MM.1S (cell line): ENCODE measurements around the gene GSN.

Source experiments
- DNase-seq: peaks from one replicate; pipeline ENCODE4 v3.0.0-alpha.2; 2015
- H2AFZ ChIP-seq: fragments of 300-600 bp; sonication (generic); 2 replicates; pipeline ENCODE4 v1.6.0; 2016; ENCODE audit warnings: antibody characterized with exemption, low read length
- H3F3A ChIP-seq: fragments of 300-600 bp; sonication (generic); 2 replicates; pipeline ENCODE4 v1.6.1; 2016; ENCODE audit warnings: mild to moderate bottlenecking, antibody characterized with exemption, low read length, moderate library complexity, mixed read lengths; ENCODE audit not compliant: insufficient read depth
- H3K27ac ChIP-seq: fragments of 300-600 bp; sonication (generic); 2 replicates; pipeline ENCODE4 v1.5.1; 2016; ENCODE audit warnings: mild to moderate bottlenecking, low read length
- H3K27me3 ChIP-seq: fragments of 300-600 bp; sonication (generic); replicated peaks from 2 replicates; pipeline ENCODE4 v1.6.0; 2016; ENCODE audit warnings: low read length; ENCODE audit not compliant: insufficient read depth
- H3K36me3 ChIP-seq: fragments of 300-600 bp; sonication (generic); replicated peaks from 2 replicates; pipeline ENCODE4 v1.6.1; 2016; ENCODE audit warnings: mild to moderate bottlenecking, low read length, mixed read lengths; ENCODE audit not compliant: insufficient read depth
- H3K4me1 ChIP-seq: fragments of 300-600 bp; sonication (generic); 2 replicates; pipeline ENCODE4 v1.6.1; 2016; ENCODE audit warnings: low read length, mixed read lengths
- H3K4me2 ChIP-seq: fragments of 300-600 bp; sonication (generic); 2 replicates; pipeline ENCODE4 v1.6.0; 2016; ENCODE audit warnings: low read depth, low read length
- H3K4me3 ChIP-seq: fragments of 300-600 bp; sonication (generic); 2 replicates; pipeline ENCODE4 v1.5.1; 2016; ENCODE audit warnings: low read length, mixed read lengths
- H3K79me2 ChIP-seq: fragments of 300-600 bp; sonication (generic); 2 replicates; pipeline ENCODE4 v1.6.1; 2016; ENCODE audit warnings: mixed run types, low read length, mixed read lengths
- H3K9ac ChIP-seq: fragments of 300-600 bp; sonication (generic); 2 replicates; pipeline ENCODE4 v1.6.1; 2016; ENCODE audit warnings: low read length, mixed read lengths
- H3K9me2 ChIP-seq: fragments of 300-600 bp; sonication (generic); replicated peaks from 2 replicates; pipeline ENCODE4 v1.6.1; 2016; ENCODE audit warnings: mild to moderate bottlenecking, low read length, mixed read lengths; ENCODE audit not compliant: insufficient read depth
- H3K9me3 ChIP-seq: fragments of 300-600 bp; sonication (generic); replicated peaks from 2 replicates; pipeline ENCODE4 v1.6.1; 2016; ENCODE audit warnings: mild to moderate bottlenecking, low read length, mixed read lengths; ENCODE audit not compliant: insufficient read depth
- H4K20me1 ChIP-seq: fragments of 300-600 bp; sonication (generic); 2 replicates; pipeline ENCODE4 v1.6.1; 2016; ENCODE audit warnings: mild to moderate bottlenecking, low read length, moderate library complexity, mixed read lengths; ENCODE audit not compliant: insufficient read depth
- EZH2 ChIP-seq: fragments of 300-600 bp; sonication (generic); optimal IDR thresholded peaks from 2 replicates; pipeline ENCODE3; 2017; ENCODE audit warnings: low read depth, mild to moderate bottlenecking, antibody characterized with exemption, low read length, mixed read lengths
- EZH2phosphoT487 ChIP-seq: fragments of 300-600 bp; sonication (generic); IDR thresholded peaks from 2 replicates; pipeline ENCODE4 v1.6.1; 2018; ENCODE audit warnings: antibody characterized with exemption, low read length
- TF ChIP-seq, protein P1 (sequence below): fragments of 300-600 bp; sonication (generic); IDR thresholded peaks from 2 replicates; pipeline ENCODE4 v1.5.1; 2016; ENCODE audit warnings: antibody characterized with exemption, low read length, mixed read lengths

The GSN gene

DNA sequence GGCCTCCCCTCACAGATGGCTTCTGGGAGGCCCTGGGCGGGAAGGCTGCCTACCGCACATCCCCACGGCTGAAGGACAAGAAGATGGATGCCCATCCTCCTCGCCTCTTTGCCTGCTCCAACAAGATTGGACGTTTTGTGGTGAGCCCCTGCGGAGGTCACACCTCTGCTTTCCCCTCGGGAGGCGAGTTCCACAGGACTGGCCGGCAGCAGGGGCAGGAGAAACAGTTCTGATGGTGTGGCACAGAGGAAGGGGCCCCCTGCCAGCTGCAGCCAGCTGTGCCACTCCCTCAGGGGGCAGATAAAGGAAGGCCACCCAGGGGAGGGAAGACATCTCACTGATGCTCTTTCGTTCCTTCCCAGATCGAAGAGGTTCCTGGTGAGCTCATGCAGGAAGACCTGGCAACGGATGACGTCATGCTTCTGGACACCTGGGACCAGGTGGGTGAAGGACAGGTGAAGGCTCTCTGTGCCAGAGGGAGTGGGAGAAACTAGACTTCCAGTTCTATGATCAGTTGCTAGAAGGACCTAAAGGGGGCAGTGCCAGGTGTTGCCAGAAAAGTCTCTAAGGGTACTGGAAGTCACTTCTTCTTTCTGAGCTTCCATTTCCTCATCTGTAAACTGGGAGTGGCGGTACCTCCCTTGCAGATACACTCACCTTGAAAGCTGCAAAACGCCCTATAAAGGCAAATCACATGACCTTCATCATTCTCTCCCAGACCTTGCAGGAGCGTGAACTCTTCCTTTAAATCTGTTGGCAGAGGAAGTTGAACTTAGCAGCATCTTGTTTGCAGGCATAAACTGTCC is 61.1 kb downstream of the GSN start:
- no peaks in the 10 kb centered on the region for H3K9me3 ChIP-seq
- no peak overlapping the region for H3K27ac ChIP-seq
- H3F3A ChIP-seq: no peaks in the 10 kb centered on the region
- no peaks in the 10 kb centered on the region for H3K9me2 ChIP-seq
- no peaks in the 10 kb centered on the region for H3K4me1 ChIP-seq
- TF ChIP-seq EZH2phosphoT487 (no peak), EZH2 (no peak)
- TF ChIP-seq, protein P1, sequence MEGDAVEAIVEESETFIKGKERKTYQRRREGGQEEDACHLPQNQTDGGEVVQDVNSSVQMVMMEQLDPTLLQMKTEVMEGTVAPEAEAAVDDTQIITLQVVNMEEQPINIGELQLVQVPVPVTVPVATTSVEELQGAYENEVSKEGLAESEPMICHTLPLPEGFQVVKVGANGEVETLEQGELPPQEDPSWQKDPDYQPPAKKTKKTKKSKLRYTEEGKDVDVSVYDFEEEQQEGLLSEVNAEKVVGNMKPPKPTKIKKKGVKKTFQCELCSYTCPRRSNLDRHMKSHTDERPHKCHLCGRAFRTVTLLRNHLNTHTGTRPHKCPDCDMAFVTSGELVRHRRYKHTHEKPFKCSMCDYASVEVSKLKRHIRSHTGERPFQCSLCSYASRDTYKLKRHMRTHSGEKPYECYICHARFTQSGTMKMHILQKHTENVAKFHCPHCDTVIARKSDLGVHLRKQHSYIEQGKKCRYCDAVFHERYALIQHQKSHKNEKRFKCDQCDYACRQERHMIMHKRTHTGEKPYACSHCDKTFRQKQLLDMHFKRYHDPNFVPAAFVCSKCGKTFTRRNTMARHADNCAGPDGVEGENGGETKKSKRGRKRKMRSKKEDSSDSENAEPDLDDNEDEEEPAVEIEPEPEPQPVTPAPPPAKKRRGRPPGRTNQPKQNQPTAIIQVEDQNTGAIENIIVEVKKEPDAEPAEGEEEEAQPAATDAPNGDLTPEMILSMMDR: no peak
- no peak for DNase-seq
- H3K27me3 ChIP-seq: no peaks in the 10 kb centered on the region
- no peak overlapping the region for H3K9ac ChIP-seq
- no peaks in the 10 kb centered on the region for H3K36me3 ChIP-seq
- no peaks in the 10 kb centered on the region for H4K20me1 ChIP-seq
- no peak overlapping the region for H3K4me3 ChIP-seq
- no peak overlapping the region for H3K4me2 ChIP-seq
- H3K79me2 ChIP-seq: no peaks in the 10 kb centered on the region
- H2AFZ ChIP-seq: no peak overlapping the region

DNA sequence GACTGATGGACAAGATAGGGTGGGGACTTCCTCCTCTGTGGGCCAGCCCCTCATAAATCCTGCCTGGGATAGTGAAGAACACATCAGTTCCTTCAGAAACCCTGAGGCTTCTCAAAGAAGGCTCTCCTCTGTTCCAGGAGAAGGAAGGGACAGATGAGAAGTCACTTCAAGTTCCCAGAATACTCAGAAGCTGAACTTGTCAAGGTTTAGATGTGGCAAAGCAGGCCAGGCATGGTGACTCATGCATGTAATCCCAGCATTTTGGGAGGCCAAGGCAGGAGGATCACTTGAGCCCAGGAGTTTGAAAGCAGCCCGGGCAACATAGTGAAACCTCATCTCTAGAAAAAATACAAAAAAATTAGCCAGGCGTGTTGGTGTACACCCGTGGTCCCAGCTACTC is 63.6 kb downstream of the GSN start:
- Histone ChIP-seq H3K79me2 (no peaks in the 10 kb centered on the region), H3K9ac (no peak overlapping the region), H2AFZ (no peak overlapping the region), H3K4me3 (no peak overlapping the region), H3F3A (no peaks in the 10 kb centered on the region), H3K36me3 (no peaks in the 10 kb centered on the region), H3K9me2 (no peaks in the 10 kb centered on the region), H3K27me3 (no peaks in the 10 kb centered on the region), H3K9me3 (no peaks in the 10 kb centered on the region), H3K4me2 (no peak overlapping the region), H3K27ac (no peak overlapping the region), H4K20me1 (no peaks in the 10 kb centered on the region), H3K4me1 (no peaks in the 10 kb centered on the region)
- DNase-seq: no peak
- no peak for TF ChIP-seq EZH2
- no peak for TF ChIP-seq EZH2phosphoT487
- TF ChIP-seq, protein P1: no peak

DNA sequence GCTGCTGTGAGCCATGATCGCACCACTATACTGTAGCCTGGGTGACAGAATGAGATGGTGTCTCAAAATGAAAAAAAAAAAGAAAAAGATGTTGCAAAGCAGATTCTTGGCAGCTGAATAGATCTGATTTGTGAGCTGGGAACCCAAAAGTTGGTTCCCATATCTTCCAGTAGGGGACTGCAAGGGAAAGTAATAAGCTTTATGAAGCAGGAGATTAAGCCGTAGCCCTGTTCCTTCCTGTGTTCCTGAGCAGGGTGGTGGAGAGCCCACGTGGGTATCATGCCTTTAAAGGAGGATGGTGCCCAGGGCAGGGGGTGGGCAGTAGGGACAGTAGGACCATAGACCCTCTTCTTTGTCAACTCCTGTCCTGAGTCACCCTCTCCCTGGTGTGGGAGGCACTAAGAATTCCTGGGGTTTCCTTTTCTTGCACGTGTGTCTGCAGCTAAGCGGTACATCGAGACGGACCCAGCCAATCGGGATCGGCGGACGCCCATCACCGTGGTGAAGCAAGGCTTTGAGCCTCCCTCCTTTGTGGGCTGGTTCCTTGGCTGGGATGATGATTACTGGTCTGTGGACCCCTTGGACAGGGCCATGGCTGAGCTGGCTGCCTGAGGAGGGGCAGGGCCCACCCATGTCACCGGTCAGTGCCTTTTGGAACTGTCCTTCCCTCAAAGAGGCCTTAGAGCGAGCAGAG is 64.2 kb downstream of the GSN start:
- Histone ChIP-seq H3K27me3 (no peaks in the 10 kb centered on the region), H3K9me3 (no peaks in the 10 kb centered on the region), H3K4me1 (no peaks in the 10 kb centered on the region), H2AFZ (no peak overlapping the region), H3K27ac (no peak overlapping the region), H3K4me2 (no peak overlapping the region), H3K79me2 (no peaks in the 10 kb centered on the region), H3K9ac (no peak overlapping the region), H3F3A (no peaks in the 10 kb centered on the region), H3K4me3 (no peak overlapping the region), H4K20me1 (no peaks in the 10 kb centered on the region), H3K36me3 (no peaks in the 10 kb centered on the region), H3K9me2 (no peaks in the 10 kb centered on the region)
- DNase-seq: no peak
- no peak for TF ChIP-seq EZH2phosphoT487
